PC-3 (cell line): ENCODE measurements around the gene TBC1D14. TPM values are rescaled to one million over a fixed set of nuclear protein-coding genes. Genes with fewer than 3 reads are reported as not detected.

Experiments
- ATAC-seq: fragments of 200-7000 bp; cut with Tn5 transposase; 2 replicates; pipeline ENCODE4 v1.9.1; 2020; ENCODE audit warnings: mild to moderate bottlenecking, moderate library complexity
- BruUV-seq: library from RNA; stranded (reverse); fragments of 400-500 nt; replicated peaks from 2 replicates; lab custom pipeline; 2021; lab: Mats Ljungman, UMichigan
- CTCF ChIA-PET: fragments of 300-600 bp; sonication (Branson Sonifier 250); formaldehyde crosslinking; loops from one replicate; lab custom pipeline; 2022; ENCODE audit warnings: antibody characterized with exemption; lab: Charles Lee
- POLR2A ChIA-PET: fragments of 300-600 bp; sonication (Branson Sonifier 250); formaldehyde crosslinking; loops from one replicate; lab custom pipeline; 2022; ENCODE audit warnings: antibody characterized with exemption; ENCODE audit not compliant: unreplicated experiment; lab: Charles Lee
- DNase-seq: peaks from one replicate; pipeline ENCODE4 v3.0.0-alpha.2; 2015
- H2AFZ ChIP-seq: fragments of 300-600 bp; sonication (generic); 2 replicates; pipeline ENCODE4 v1.6.0; 2016; ENCODE audit warnings: antibody characterized with exemption, low read length
- H3F3A ChIP-seq: fragments of 300-600 bp; sonication (generic); one replicate; pipeline ENCODE4 v1.6.0; 2017; ENCODE audit warnings: antibody characterized with exemption, low read length, control low read depth, mild to moderate bottlenecking; ENCODE audit not compliant: unreplicated experiment
- H3K27ac ChIP-seq: fragments of 300-600 bp; sonication (generic); 2 replicates; pipeline ENCODE4 v1.5.1; 2016; ENCODE audit warnings: mild to moderate bottlenecking, low read length
- H3K27me3 ChIP-seq: fragments of 300-600 bp; sonication (generic); 2 replicates; pipeline ENCODE4 v1.6.1; 2016; ENCODE audit warnings: low read length, mixed read lengths
- H3K36me3 ChIP-seq: fragments of 300-600 bp; sonication (generic); 2 replicates; pipeline ENCODE4 v1.6.1; 2016; ENCODE audit warnings: low read depth, mixed run types, low read length, mixed read lengths
- H3K4me1 ChIP-seq: fragments of 300-600 bp; sonication (generic); 2 replicates; pipeline ENCODE4 v1.5.1; 2016; ENCODE audit warnings: low read length; ENCODE audit not compliant: insufficient read depth
- H3K4me2 ChIP-seq: fragments of 300-600 bp; sonication (generic); 2 replicates; pipeline ENCODE4 v1.6.0; 2016; ENCODE audit warnings: low read length
- H3K4me3 ChIP-seq: fragments of 300-600 bp; sonication (generic); 2 replicates; pipeline ENCODE4 v1.5.1; 2016; ENCODE audit warnings: mild to moderate bottlenecking, low read length, mixed read lengths
- H3K79me2 ChIP-seq: fragments of 300-600 bp; sonication (generic); 2 replicates; pipeline ENCODE4 v1.6.1; 2017; ENCODE audit warnings: low read length, mixed read lengths
- H3K9ac ChIP-seq: fragments of 300-600 bp; sonication (generic); 2 replicates; pipeline ENCODE4 v1.6.0; 2016; ENCODE audit warnings: mild to moderate bottlenecking, low read length
- H3K9me2 ChIP-seq: fragments of 300-600 bp; sonication (generic); replicated peaks from 2 replicates; pipeline ENCODE4 v1.6.1; 2016; ENCODE audit warnings: mixed run types, low read length, mixed read lengths
- H3K9me3 ChIP-seq: fragments of 300-600 bp; sonication (generic); 2 replicates; pipeline ENCODE4 v1.6.1; 2016; ENCODE audit warnings: low read length, mixed read lengths
- H4K20me1 ChIP-seq: fragments of 300-600 bp; sonication (generic); 2 replicates; pipeline ENCODE4 v1.6.1; 2016; ENCODE audit warnings: low read length, mixed read lengths
- EZH2 ChIP-seq: fragments of 300-600 bp; sonication (generic); IDR thresholded peaks from one replicate; pipeline ENCODE4 v1.6.1; 2017; ENCODE audit warnings: antibody characterized with exemption, mild to moderate bottlenecking, low read length; ENCODE audit not compliant: unreplicated experiment
- EZH2phosphoT487 ChIP-seq: fragments of 300-600 bp; sonication (generic); IDR thresholded peaks from 2 replicates; pipeline ENCODE4 v1.6.1; 2018; ENCODE audit warnings: mild to moderate bottlenecking, antibody characterized with exemption, low read length, borderline replicate concordance
- intact Hi-C: fragments of 100-400 bp; cut with micrococcal nuclease; formaldehyde crosslinking; loops from 2 replicates; pipeline ENCODE4 v1.9.0; 2023
- total RNA-seq: library from RNA; depleted of rRNA; stranded (reverse); fragments of >200 nt; gene quantifications from 2 replicates; pipeline ENCODE4 v1.2.3, GENCODE V29; 2014
- TF ChIP-seq, protein P1 (sequence below): fragments of 300-600 bp; sonication (generic); conservative IDR thresholded peaks from 2 replicates; pipeline ENCODE4 v1.5.1; 2017; ENCODE audit warnings: antibody characterized with exemption, low read depth, mild to moderate bottlenecking, low read length

Gene TBC1D14
- total RNA-seq, 1 experiment from 2014 or later = 33.0 TPM

DNA sequence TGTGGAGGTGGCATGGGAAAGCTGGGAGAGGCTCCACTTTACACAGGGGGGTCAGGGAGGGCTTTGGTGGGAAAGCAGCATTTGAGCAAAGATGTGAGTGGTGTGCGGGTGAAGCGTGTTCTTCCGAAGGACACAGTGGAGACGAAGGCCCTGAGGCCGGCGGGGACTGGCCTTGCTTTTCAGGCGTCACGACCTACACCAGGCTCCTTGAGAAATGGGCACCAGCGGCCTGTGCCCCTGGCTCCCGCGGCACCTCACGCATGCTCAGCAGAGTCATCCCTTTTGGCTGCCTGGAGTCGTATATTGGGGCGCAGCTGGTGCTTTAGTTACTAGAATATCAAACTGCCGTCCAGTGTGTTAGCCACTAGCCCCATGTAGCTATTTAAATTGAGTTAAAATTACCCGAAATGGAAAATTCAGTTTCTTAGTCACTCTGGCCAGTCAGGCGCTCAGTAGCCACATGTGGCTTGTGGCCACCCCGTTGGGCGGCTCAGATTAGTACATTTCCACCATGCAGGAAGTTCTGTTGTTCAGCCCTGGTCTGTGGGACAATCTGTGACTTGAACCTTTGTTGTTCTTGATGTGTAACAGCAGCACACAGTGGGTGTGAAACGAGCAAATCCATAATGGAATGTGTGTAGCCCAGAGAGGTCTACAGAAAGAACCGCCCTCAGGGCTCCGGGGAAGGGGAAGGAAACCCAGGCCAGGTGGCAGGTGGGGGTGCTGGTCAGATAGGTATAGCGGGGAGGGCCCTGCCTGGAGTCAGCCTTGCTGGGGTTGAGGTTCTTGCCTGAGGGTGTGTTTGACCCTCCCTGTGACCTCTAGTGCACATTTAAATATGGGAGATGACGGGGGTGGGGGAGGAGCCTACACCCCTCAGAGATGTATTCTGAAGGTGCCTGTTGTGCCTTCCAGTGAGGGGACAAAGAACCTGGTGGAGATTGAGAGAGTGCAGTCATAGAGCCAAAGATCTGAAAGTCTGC lies 30.4 kb downstream of the TBC1D14 start:
- no peaks in the 10 kb centered on the region for H3K9me3 ChIP-seq
- H2AFZ ChIP-seq = no peak overlapping the region
- no TSS peak for BruUV-seq
- no peak overlapping the region for H3K4me2 ChIP-seq
- no peaks in the 10 kb centered on the region for H3K27me3 ChIP-seq
- no peaks in the 10 kb centered on the region for H3K9me2 ChIP-seq
- H3K27ac ChIP-seq = no peak overlapping the region
- H3K36me3 ChIP-seq = no peaks in the 10 kb centered on the region
- ATAC-seq (no peak), DNase-seq (no peak)
- no peak overlapping the region for H3K4me3 ChIP-seq
- ChIA-PET CTCF (no interaction called here), POLR2A (no interaction called here)
- no peaks in the 10 kb centered on the region for H3F3A ChIP-seq
- 0 out of 2 replicates have a peak, but pooled peaks cover 4% of the 10 kb centered on the region for H4K20me1 ChIP-seq
- intact Hi-C loops = no loop called here
- TF ChIP-seq, protein P1, sequence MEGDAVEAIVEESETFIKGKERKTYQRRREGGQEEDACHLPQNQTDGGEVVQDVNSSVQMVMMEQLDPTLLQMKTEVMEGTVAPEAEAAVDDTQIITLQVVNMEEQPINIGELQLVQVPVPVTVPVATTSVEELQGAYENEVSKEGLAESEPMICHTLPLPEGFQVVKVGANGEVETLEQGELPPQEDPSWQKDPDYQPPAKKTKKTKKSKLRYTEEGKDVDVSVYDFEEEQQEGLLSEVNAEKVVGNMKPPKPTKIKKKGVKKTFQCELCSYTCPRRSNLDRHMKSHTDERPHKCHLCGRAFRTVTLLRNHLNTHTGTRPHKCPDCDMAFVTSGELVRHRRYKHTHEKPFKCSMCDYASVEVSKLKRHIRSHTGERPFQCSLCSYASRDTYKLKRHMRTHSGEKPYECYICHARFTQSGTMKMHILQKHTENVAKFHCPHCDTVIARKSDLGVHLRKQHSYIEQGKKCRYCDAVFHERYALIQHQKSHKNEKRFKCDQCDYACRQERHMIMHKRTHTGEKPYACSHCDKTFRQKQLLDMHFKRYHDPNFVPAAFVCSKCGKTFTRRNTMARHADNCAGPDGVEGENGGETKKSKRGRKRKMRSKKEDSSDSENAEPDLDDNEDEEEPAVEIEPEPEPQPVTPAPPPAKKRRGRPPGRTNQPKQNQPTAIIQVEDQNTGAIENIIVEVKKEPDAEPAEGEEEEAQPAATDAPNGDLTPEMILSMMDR = no peak
- TF ChIP-seq EZH2phosphoT487 (no peak), EZH2 (no peak)
- H3K9ac ChIP-seq = no peak overlapping the region
- no peaks in the 10 kb centered on the region for H3K79me2 ChIP-seq
- H3K4me1 ChIP-seq = peaks cover 15% of the 10 kb centered on the region; the same call in 1 of the 2 replicates

DNA sequence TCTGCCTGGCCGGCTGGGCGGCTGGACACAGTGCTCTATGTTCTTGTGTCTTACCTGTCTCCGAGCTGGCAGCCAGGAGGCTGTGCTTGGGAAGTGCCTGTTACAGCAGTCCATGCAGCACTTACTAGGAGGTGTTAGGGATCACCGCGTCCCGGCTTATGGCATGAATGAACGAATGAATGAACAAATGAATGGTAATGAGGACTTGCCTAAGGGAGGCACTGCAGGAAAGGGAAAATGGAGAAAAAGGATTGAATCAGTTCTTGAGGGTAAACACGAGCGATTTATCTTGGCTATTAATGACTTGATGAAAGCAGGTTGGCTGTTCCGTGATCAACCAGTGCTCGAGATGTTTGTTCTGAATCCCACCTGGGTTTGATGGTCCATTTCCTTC lies 31.1 kb downstream of the TBC1D14 start:
- no peaks in the 10 kb centered on the region for H3K79me2 ChIP-seq
- H3K9ac ChIP-seq = no peak overlapping the region
- no peak overlapping the region for H3K27ac ChIP-seq
- no peaks in the 10 kb centered on the region for H3K9me3 ChIP-seq
- ATAC-seq = no peak
- TF ChIP-seq, protein P1 = no peak
- TF ChIP-seq EZH2 = no peak
- TF ChIP-seq EZH2phosphoT487 = no peak
- H3K4me3 ChIP-seq = no peak overlapping the region
- BruUV-seq = no TSS peak
- no peaks in the 10 kb centered on the region for H3F3A ChIP-seq
- ChIA-PET CTCF (no interaction called here), POLR2A (no interaction called here)
- no peak overlapping the region for H3K4me2 ChIP-seq
- peaks cover 15% of the 10 kb centered on the region; the same call in 1 of the 2 replicates for H3K4me1 ChIP-seq
- no peaks in the 10 kb centered on the region for H3K9me2 ChIP-seq
- no peak overlapping the region for H2AFZ ChIP-seq
- H3K36me3 ChIP-seq = no peaks in the 10 kb centered on the region
- H3K27me3 ChIP-seq = no peaks in the 10 kb centered on the region
- DNase-seq = no peak
- intact Hi-C loops = no loop called here
- 0 out of 2 replicates have a peak, but pooled peaks cover 4% of the 10 kb centered on the region for H4K20me1 ChIP-seq

DNA sequence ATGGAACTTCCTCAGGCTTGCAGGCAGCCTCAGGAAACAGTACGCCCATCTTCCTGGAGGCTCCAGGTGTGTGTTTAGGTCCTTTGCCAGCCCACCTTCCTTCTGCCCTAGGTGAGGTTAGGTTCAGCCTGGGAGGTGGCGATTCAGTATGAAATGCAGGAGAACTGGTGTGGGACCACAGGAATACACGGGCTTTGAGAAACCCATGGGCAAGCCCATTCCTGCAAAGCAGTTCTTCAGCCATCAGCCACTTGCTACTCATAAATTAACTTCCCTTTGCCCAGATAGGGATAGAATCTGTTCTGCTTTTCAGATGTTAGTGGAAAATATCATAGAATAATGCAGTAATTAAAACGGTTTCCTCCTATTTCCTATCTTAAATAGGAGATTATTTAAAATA lies 32.2 kb downstream of the TBC1D14 start:
- no peaks in the 10 kb centered on the region for H3K79me2 ChIP-seq
- DNase-seq (no peak), ATAC-seq (no peak)
- H3K4me2 ChIP-seq = no peak overlapping the region
- no peak overlapping the region for H3K9ac ChIP-seq
- no peaks in the 10 kb centered on the region for H3F3A ChIP-seq
- ChIA-PET CTCF (no interaction called here), POLR2A (no interaction called here)
- no peaks in the 10 kb centered on the region for H3K27me3 ChIP-seq
- H4K20me1 ChIP-seq = 0 out of 2 replicates have a peak, but pooled peaks cover 4% of the 10 kb centered on the region
- no peak overlapping the region for H3K27ac ChIP-seq
- H2AFZ ChIP-seq = no peak overlapping the region
- no peak for TF ChIP-seq EZH2phosphoT487
- TF ChIP-seq EZH2 = no peak
- TF ChIP-seq, protein P1 = no peak
- no peaks in the 10 kb centered on the region for H3K9me2 ChIP-seq
- intact Hi-C loops = no loop called here
- H3K4me3 ChIP-seq = no peak overlapping the region
- BruUV-seq = no TSS peak
- H3K36me3 ChIP-seq = no peaks in the 10 kb centered on the region
- H3K9me3 ChIP-seq = no peaks in the 10 kb centered on the region
- peaks cover 15% of the 10 kb centered on the region; the same call in 1 of the 2 replicates for H3K4me1 ChIP-seq
